Breast epithelium (tissue), 4 donors: ENCODE data around the gene COX19. TPM values are rescaled to one million over a fixed set of nuclear protein-coding genes. Genes with fewer than 3 reads are reported as not detected.

ENCODE experiments used
- DNase-seq, 2 donors: peaks; one replicate each; pipeline ENCODE4 v3.0.0-alpha.2; 2019; ENCODE audit warnings: low spot score in 2 of 2
- H3K27ac ChIP-seq, 2 donors: fragments of 200-600 bp; sonication (generic) in 1 of 2; one replicate each; pipeline ENCODE4 v1.5.1; 2016 to 2019; ENCODE audit warnings: mild to moderate bottlenecking in 1 of 2
- H3K27me3 ChIP-seq, 2 donors: fragments of 200-600 bp; sonication (generic) in 1 of 2; one replicate each; pipeline versions ENCODE4 v1.5.1 to v1.6.0; 2017 to 2019; ENCODE audit warnings: control low read depth in 1 of 2, mild to moderate bottlenecking in 1 of 2
- H3K36me3 ChIP-seq: fragments of 200-600 bp; one replicate; pipeline ENCODE4 v1.5.1; 2019
- H3K4me1 ChIP-seq, 2 donors: fragments of 200-600 bp; sonication (generic); one replicate each; pipeline ENCODE4 v1.5.1; 2016 to 2019; ENCODE audit warnings: control low read depth in 1 of 2
- H3K4me3 ChIP-seq, 3 donors: fragments of 200-600 bp; sonication (generic); 1 replicate in 2 of 3; 2 replicates in 1 of 3; pipeline ENCODE4 v1.5.1; 2016 to 2019; ENCODE audit warnings: mild to moderate bottlenecking in 3 of 3, moderate library complexity in 2 of 3
- H3K9me3 ChIP-seq, 2 donors: fragments of 200-600 bp; sonication (generic) in 1 of 2; one replicate each; pipeline ENCODE4 v1.5.1; 2016 to 2019; ENCODE audit warnings: control low read depth in 1 of 2
- POLR2A ChIP-seq: fragments of 450-650 bp; IDR thresholded peaks from one replicate; pipeline ENCODE4 v1.6.1; 2016; ENCODE audit warnings: antibody characterized with exemption, mild to moderate bottlenecking, moderate library complexity
- POLR2AphosphoS5 ChIP-seq, 3 donors: sonication (generic); formaldehyde crosslinking; IDR thresholded peaks; one replicate each; pipeline ENCODE4 v1.6.1; 2017; ENCODE audit warnings: antibody characterized with exemption in 3 of 3
- intact Hi-C: fragments of 100-400 bp; cut with DNase I; formaldehyde crosslinking; loops from one replicate; pipeline ENCODE4 v1.15.1; 2023; ENCODE audit warnings: low total_unique reads
- total RNA-seq, 3 donors: library from RNA; depleted of rRNA; stranded (reverse); fragments of >200 nt; gene quantifications; one replicate each; pipeline ENCODE4 v1.1.0, GENCODE V29; 2016
- TF ChIP-seq, protein P1 (sequence below), 3 donors: fragments of 450-650 bp; IDR thresholded peaks; one replicate each; pipeline ENCODE4 v1.5.1; 2016 to 2017; ENCODE audit warnings: antibody characterized with exemption in 3 of 3, mild to moderate bottlenecking in 3 of 3, moderate library complexity in 3 of 3

COX19 gene
- total RNA-seq, 3 donors from 2014 or later = 8.5 to 17.3 (median 8.8) TPM

GRCh38 chr7:976901-977325 is 1.6 kb upstream of the COX19 start:
- peak overlapping the region; percentile 65 to 69 for H3K27ac ChIP-seq
- H3K27me3 ChIP-seq = no peaks in the 10 kb centered on the region
- no peaks in the 10 kb centered on the region for H3K9me3 ChIP-seq
- TF ChIP-seq, protein P1, sequence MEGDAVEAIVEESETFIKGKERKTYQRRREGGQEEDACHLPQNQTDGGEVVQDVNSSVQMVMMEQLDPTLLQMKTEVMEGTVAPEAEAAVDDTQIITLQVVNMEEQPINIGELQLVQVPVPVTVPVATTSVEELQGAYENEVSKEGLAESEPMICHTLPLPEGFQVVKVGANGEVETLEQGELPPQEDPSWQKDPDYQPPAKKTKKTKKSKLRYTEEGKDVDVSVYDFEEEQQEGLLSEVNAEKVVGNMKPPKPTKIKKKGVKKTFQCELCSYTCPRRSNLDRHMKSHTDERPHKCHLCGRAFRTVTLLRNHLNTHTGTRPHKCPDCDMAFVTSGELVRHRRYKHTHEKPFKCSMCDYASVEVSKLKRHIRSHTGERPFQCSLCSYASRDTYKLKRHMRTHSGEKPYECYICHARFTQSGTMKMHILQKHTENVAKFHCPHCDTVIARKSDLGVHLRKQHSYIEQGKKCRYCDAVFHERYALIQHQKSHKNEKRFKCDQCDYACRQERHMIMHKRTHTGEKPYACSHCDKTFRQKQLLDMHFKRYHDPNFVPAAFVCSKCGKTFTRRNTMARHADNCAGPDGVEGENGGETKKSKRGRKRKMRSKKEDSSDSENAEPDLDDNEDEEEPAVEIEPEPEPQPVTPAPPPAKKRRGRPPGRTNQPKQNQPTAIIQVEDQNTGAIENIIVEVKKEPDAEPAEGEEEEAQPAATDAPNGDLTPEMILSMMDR (IDR thresholded peaks at IDR 0.05) = no peak
- TF ChIP-seq POLR2AphosphoS5 (IDR thresholded peaks at IDR 0.05) (no peak), POLR2A (no peak)
- H3K36me3 ChIP-seq = no peaks in the 10 kb centered on the region
- DNase-seq = no peak
- H3K4me3 ChIP-seq = no peak overlapping the region
- intact Hi-C loops = no loop called here
- peaks cover 0 to 10% of the 10 kb centered on the region in 2 donors for H3K4me1 ChIP-seq

GRCh38 chr7:975702-976473 is 539 bp upstream of the COX19 start:
- intact Hi-C loops = no loop called here
- no peak for DNase-seq
- peaks cover 0 to 10% of the 10 kb centered on the region in 2 donors for H3K4me1 ChIP-seq
- peak overlapping the region; percentile 69 to 88 (median 81) for H3K4me3 ChIP-seq
- H3K27ac ChIP-seq = peak overlapping the region; percentile 94 to 97
- H3K9me3 ChIP-seq = no peaks in the 10 kb centered on the region
- H3K27me3 ChIP-seq = no peaks in the 10 kb centered on the region
- TF ChIP-seq POLR2AphosphoS5 (IDR thresholded peaks at IDR 0.05) (no peak), POLR2A (no peak)
- TF ChIP-seq, protein P1 (IDR thresholded peaks at IDR 0.05) = no peak
- no peaks in the 10 kb centered on the region for H3K36me3 ChIP-seq

DNA sequence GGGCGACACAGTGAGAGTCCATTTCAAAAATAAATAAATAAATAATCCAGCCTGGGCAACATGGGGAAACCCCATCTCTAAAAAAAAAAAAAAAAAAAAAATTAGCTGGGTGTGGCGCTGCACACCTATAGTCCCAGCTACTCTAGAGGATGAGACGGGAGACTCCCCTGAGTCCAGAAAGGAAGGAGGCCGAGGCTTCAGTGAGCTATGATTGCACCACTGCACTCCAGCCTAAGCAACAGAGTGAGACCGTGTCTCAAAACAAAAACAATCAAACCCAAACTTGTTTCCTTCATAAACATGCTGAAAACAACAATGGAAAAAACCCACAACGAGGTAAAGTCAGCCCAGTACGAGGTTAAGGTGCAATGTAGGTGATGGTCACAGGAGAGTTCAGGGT is 1.2 kb downstream of the COX19 start:
- no peak for TF ChIP-seq POLR2AphosphoS5 (IDR thresholded peaks at IDR 0.05)
- no peak for TF ChIP-seq POLR2A
- TF ChIP-seq, protein P1 (IDR thresholded peaks at IDR 0.05) = no peak
- no peaks in the 10 kb centered on the region for H3K9me3 ChIP-seq
- peaks cover 0 to 10% of the 10 kb centered on the region in 2 donors for H3K4me1 ChIP-seq
- H3K36me3 ChIP-seq = no peaks in the 10 kb centered on the region
- H3K27me3 ChIP-seq = no peaks in the 10 kb centered on the region
- intact Hi-C loops = loop anchor here (5.0 kb wide), 1 partner anchor 1738 kb away; no protein-coding TSS in a partner anchor
- H3K4me3 ChIP-seq = peak overlapping the region; percentile 69 to 88 (median 81)
- no peak overlapping the region for H3K27ac ChIP-seq
- no peak for DNase-seq

DNA sequence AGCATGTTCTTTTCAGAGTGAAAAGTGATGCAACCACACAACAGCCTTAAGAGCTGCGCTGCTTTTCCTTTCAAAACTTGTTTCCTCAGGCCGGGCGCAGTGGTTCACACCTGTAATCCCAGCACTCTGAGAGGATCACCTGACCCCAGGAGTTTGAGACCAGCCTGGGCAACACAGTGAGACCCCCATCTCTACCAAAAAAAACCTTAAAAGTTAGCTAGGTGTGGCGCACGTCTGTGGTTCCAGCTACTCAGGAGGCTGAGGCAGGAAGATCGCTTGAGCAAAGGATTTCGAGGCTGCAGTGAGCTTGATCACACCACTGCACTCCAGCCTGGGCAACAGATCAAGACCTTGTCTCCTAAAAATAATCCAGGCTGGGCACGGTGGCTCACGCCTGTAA is 2.0 kb downstream of the COX19 start:
- no peaks in the 10 kb centered on the region for H3K9me3 ChIP-seq
- no peak overlapping the region for H3K27ac ChIP-seq
- H3K4me3 ChIP-seq = peak overlapping the region in 1 of 3 donors; percentile 12
- TF ChIP-seq, protein P1 (IDR thresholded peaks at IDR 0.05) = no peak
- TF ChIP-seq POLR2A (no peak), POLR2AphosphoS5 (IDR thresholded peaks at IDR 0.05) (no peak)
- H3K27me3 ChIP-seq = no peaks in the 10 kb centered on the region
- DNase-seq = no peak
- peaks cover 4% of the 10 kb centered on the region for H3K36me3 ChIP-seq
- peaks cover 0 to 10% of the 10 kb centered on the region in 2 donors for H3K4me1 ChIP-seq
- intact Hi-C loops = loop anchor here (5.0 kb wide), 1 partner anchor 1739 kb away; no protein-coding TSS in a partner anchor

- H3K4me3 ChIP-seq = no peak overlapping the region
- intact Hi-C loops = loop anchor here (5.0 kb wide), 1 partner anchor 1740 kb away; no protein-coding TSS in a partner anchor
- no peaks in the 10 kb centered on the region for H3K27me3 ChIP-seq
- TF ChIP-seq POLR2AphosphoS5 (IDR thresholded peaks at IDR 0.05) (no peak), POLR2A (no peak)
- TF ChIP-seq, protein P1 (IDR thresholded peaks at IDR 0.05) = no peak
- DNase-seq = no peak
- peaks cover 8% of the 10 kb centered on the region for H3K36me3 ChIP-seq
- no peak overlapping the region for H3K27ac ChIP-seq
- no peaks in the 10 kb centered on the region for H3K9me3 ChIP-seq
- H3K4me1 ChIP-seq = peaks cover 0 to 10% of the 10 kb centered on the region in 2 donors
Measured at GRCh38 chr7:972676-973309, 2.6 kb downstream of the COX19 start.
